Osteoblast (primary cell): Measurements from ENCODE around the gene EHD2. TPM values are rescaled to one million over a fixed set of nuclear protein-coding genes. Genes with fewer than 3 reads are reported as not detected.

ENCODE experiments used
- DNase-seq: peaks from one replicate; pipeline ENCODE4 v3.0.0; 2011; ENCODE audit warnings: low spot score, mixed read lengths; ENCODE audit not compliant: insufficient read length; ENCODE audit errors: missing footprints
- H2AFZ ChIP-seq: 2 replicates; pipeline ENCODE4 v1.6.0; 2011; ENCODE audit warnings: mild to moderate bottlenecking, low read length
- H3K27ac ChIP-seq: 2 replicates; pipeline ENCODE4 v1.5.1; 2011; ENCODE audit warnings: mild to moderate bottlenecking, low read depth, low read length, moderate library complexity
- H3K27me3 ChIP-seq: 2 replicates; pipeline ENCODE4 v1.6.0; 2012; ENCODE audit warnings: mild to moderate bottlenecking, control low read depth, inconsistent platforms, low read length, moderate library complexity; ENCODE audit not compliant: insufficient read depth
- H3K36me3 ChIP-seq: 2 replicates; pipeline ENCODE4 v1.5.1; 2011; ENCODE audit warnings: mild to moderate bottlenecking, low read length, control low read depth, moderate library complexity; ENCODE audit not compliant: insufficient read depth
- H3K4me1 ChIP-seq: 2 replicates; pipeline ENCODE4 v1.5.1; 2011; ENCODE audit warnings: mild to moderate bottlenecking, low read length, control low read depth, moderate library complexity; ENCODE audit not compliant: insufficient read depth
- H3K4me2 ChIP-seq: 2 replicates; pipeline ENCODE4 v1.6.0; 2011; ENCODE audit warnings: mild to moderate bottlenecking, low read length; ENCODE audit not compliant: insufficient read depth
- H3K4me3 ChIP-seq: fragments of 200-600 bp; sonication (generic); 3 replicates; pipeline ENCODE4 v1.5.1; 2012; ENCODE audit warnings: mild to moderate bottlenecking, low read length, inconsistent platforms; ENCODE audit not compliant: insufficient read depth
- H3K79me2 ChIP-seq: 2 replicates; pipeline ENCODE4 v1.6.0; 2012; ENCODE audit warnings: mild to moderate bottlenecking, low read length, control low read depth, inconsistent platforms; ENCODE audit not compliant: insufficient read depth
- H3K9me3 ChIP-seq: 2 replicates; pipeline ENCODE4 v1.5.1; 2011; ENCODE audit warnings: low read depth, low read length, control low read depth
- H4K20me1 ChIP-seq: 2 replicates; pipeline ENCODE4 v1.6.0; 2012; ENCODE audit warnings: mild to moderate bottlenecking, low read length, control low read depth; ENCODE audit not compliant: insufficient read depth
- total RNA-seq: library from RNA; depleted of rRNA; stranded (reverse); fragments of >200 nt; gene quantifications from 2 replicates; pipeline ENCODE4 v1.2.3, GENCODE V29; 2012
- TF ChIP-seq, protein P1 (sequence below): IDR thresholded peaks from 2 replicates; pipeline ENCODE4 v1.5.1; 2011; ENCODE audit warnings: mild to moderate bottlenecking, low read depth, low read length, moderate library complexity; ENCODE audit errors: extremely low read depth

EHD2 gene
- total RNA-seq, 1 donor: 144 TPM

DNA sequence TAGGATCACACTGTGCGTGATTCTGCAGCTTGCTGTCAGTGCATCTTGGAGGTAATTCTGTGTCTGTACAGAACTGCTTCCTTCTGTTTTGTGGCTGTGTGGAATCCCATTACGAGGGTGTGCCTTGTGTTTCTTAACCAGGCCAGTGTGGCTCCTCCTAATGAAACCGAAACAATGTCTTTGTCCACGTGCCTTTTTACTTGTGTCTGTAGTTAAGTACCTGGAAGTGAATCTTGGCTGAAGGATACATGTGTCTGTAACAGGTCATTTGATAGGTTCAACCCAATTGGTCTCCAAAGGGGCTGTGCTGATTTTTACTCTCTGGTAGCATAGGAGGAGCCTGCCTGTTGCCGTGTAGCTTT lies 45.2 kb downstream of the EHD2 start:
- Histone ChIP-seq H2AFZ (no peak overlapping the region), H4K20me1 (no peaks in the 10 kb centered on the region), H3K9me3 (no peaks in the 10 kb centered on the region), H3K4me3 (no peak overlapping the region), H3K4me1 (no peaks in the 10 kb centered on the region), H3K27ac (no peak overlapping the region), H3K4me2 (no peak overlapping the region), H3K27me3 (no peaks in the 10 kb centered on the region), H3K36me3 (peaks cover 38% of the 10 kb centered on the region), H3K79me2 (no peaks in the 10 kb centered on the region)
- TF ChIP-seq, protein P1, sequence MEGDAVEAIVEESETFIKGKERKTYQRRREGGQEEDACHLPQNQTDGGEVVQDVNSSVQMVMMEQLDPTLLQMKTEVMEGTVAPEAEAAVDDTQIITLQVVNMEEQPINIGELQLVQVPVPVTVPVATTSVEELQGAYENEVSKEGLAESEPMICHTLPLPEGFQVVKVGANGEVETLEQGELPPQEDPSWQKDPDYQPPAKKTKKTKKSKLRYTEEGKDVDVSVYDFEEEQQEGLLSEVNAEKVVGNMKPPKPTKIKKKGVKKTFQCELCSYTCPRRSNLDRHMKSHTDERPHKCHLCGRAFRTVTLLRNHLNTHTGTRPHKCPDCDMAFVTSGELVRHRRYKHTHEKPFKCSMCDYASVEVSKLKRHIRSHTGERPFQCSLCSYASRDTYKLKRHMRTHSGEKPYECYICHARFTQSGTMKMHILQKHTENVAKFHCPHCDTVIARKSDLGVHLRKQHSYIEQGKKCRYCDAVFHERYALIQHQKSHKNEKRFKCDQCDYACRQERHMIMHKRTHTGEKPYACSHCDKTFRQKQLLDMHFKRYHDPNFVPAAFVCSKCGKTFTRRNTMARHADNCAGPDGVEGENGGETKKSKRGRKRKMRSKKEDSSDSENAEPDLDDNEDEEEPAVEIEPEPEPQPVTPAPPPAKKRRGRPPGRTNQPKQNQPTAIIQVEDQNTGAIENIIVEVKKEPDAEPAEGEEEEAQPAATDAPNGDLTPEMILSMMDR: no peak
- peak; percentile 23 for DNase-seq

DNA sequence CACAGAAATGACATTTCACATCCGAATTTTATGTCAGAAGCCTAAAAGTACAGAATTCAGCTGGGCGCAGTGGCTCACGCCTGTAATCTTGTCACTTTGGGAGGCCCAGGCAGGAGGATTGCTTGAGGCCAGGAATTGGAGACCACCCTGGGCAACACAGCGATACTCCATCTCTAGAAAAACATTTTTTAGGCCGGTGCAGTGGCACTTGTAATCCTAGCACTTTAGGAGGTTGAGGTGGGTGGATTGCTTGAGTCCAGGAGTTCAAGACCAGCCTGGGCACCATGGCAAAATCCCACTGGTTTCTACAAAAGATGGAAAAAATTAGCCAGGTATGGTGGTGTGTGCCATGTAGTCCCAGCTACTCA lies 47.4 kb downstream of the EHD2 start:
- H3K27me3 ChIP-seq: no peaks in the 10 kb centered on the region
- H3K79me2 ChIP-seq: no peaks in the 10 kb centered on the region
- no peaks in the 10 kb centered on the region for H3K4me1 ChIP-seq
- no peak overlapping the region for H3K4me3 ChIP-seq
- no peak overlapping the region for H3K4me2 ChIP-seq
- no peaks in the 10 kb centered on the region for H3K9me3 ChIP-seq
- peaks cover 32% of the 10 kb centered on the region for H3K36me3 ChIP-seq
- H3K27ac ChIP-seq: no peak overlapping the region
- H4K20me1 ChIP-seq: no peaks in the 10 kb centered on the region
- DNase-seq: no peak
- TF ChIP-seq, protein P1: no peak
- no peak overlapping the region for H2AFZ ChIP-seq

DNA sequence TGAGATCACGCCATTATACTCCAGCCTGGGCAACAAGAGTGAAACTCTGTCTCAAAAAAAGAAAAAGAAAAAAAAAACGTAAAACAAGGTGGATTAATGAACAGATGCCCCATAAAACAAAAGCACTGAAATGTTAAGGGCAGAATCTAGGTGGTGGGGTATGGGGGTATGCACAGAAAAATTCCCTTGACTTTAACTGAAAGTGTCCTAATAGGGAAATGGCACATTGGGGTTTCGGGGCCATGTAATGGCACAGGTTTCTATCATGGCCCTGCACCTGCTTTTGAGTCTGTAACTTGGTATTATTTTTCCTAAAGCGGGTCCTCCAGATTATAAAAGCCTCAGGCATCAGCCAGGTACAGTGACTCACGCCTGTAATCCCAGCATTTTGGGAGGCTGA lies 48.3 kb downstream of the EHD2 start:
- no peak for DNase-seq
- Histone ChIP-seq H3K36me3 (peaks cover 22% of the 10 kb centered on the region), H3K4me3 (no peak overlapping the region), H3K27ac (no peak overlapping the region), H3K27me3 (no peaks in the 10 kb centered on the region), H2AFZ (no peak overlapping the region), H4K20me1 (peaks cover 2% of the 10 kb centered on the region), H3K79me2 (no peaks in the 10 kb centered on the region), H3K4me1 (no peaks in the 10 kb centered on the region), H3K9me3 (no peaks in the 10 kb centered on the region), H3K4me2 (no peak overlapping the region)
- TF ChIP-seq, protein P1: no peak

DNA sequence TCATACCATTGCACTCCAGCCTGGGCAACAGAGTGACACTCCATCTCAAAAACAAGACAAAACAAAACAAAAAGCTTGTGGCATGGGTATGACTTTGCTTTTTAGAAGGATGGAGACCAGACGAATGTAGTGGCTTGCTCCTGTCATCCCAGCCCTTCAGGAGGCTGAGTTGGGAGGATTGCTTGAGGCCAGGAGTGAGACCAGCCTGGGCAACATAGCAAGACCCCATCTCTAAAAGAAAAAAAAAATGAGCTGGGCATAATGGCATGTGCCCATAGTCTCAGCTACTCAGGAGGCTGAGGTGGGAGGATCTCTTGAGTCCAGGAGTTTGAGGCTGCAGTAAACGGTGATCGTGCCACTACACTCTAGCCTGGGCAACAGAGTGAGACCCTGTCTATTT lies 48.9 kb downstream of the EHD2 start:
- no peak for DNase-seq
- H3K79me2 ChIP-seq: no peaks in the 10 kb centered on the region
- H3K4me3 ChIP-seq: no peak overlapping the region
- TF ChIP-seq, protein P1: no peak
- H2AFZ ChIP-seq: no peak overlapping the region
- no peak overlapping the region for H3K4me2 ChIP-seq
- H3K27me3 ChIP-seq: no peaks in the 10 kb centered on the region
- H3K9me3 ChIP-seq: no peaks in the 10 kb centered on the region
- H3K36me3 ChIP-seq: peaks cover 17% of the 10 kb centered on the region
- H4K20me1 ChIP-seq: peaks cover 3% of the 10 kb centered on the region
- H3K27ac ChIP-seq: no peak overlapping the region
- no peaks in the 10 kb centered on the region for H3K4me1 ChIP-seq
